Keratinocyte (primary cell): ENCODE data around the gene BPTF.

Experiments used
- EZH2 ChIP-seq: IDR thresholded peaks from one replicate; pipeline ENCODE4 v1.6.1; 2012; ENCODE audit warnings: inconsistent platforms, mild to moderate bottlenecking, low read length, moderate library complexity
- TF ChIP-seq, protein P1 (sequence below), 3 experiments: IDR thresholded peaks in 1 of 3; conservative IDR thresholded peaks in 1 of 3; optimal IDR thresholded peaks in 1 of 3; 2 replicates in 2 of 3; 3 replicates in 1 of 3; pipeline versions ENCODE3 to v1.5.1; 2011; ENCODE audit warnings: low read length in 3 of 3, mild to moderate bottlenecking in 3 of 3, moderate library complexity in 2 of 3, control low read depth in 1 of 3, inconsistent platforms in 1 of 3; ENCODE audit not compliant: insufficient read depth in 2 of 3; ENCODE audit errors: extremely low read depth in 1 of 3

DNA sequence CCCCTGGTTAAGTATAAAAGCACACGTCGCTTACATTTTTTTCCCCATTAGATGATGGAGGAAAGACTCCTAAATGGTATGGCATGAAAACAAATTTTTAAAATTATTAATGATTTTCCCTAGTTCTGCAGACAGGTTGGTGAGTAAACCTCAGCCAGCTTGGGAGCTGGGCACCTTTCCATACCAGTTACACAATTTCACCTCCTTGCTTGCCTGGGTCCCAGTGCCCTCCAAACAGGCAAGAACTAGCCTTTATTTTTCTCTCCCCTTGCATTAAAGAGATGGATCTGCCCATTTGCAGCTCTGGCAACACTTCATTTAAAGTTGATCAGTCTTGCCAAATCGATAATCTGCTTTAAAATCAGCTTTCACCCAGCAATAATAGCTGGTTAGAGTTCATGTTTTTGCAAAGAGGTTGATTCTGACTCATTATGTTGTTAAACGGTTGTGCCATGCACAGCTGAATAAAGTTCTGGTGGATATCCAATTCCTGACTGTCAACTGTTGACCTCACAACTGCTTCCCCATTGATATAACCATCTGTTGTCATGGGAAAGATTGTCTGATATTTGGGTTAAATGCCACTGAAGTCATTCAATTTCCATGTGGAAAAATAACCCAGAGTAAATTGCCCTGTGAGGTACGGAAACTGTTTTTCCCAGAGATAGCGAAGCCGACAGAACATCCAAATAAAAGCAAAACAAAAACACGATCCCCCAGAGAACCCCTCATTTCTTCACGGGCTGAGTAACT lies 169.7 kb downstream of the BPTF start:
- TF ChIP-seq, protein P1, sequence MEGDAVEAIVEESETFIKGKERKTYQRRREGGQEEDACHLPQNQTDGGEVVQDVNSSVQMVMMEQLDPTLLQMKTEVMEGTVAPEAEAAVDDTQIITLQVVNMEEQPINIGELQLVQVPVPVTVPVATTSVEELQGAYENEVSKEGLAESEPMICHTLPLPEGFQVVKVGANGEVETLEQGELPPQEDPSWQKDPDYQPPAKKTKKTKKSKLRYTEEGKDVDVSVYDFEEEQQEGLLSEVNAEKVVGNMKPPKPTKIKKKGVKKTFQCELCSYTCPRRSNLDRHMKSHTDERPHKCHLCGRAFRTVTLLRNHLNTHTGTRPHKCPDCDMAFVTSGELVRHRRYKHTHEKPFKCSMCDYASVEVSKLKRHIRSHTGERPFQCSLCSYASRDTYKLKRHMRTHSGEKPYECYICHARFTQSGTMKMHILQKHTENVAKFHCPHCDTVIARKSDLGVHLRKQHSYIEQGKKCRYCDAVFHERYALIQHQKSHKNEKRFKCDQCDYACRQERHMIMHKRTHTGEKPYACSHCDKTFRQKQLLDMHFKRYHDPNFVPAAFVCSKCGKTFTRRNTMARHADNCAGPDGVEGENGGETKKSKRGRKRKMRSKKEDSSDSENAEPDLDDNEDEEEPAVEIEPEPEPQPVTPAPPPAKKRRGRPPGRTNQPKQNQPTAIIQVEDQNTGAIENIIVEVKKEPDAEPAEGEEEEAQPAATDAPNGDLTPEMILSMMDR (optimal IDR thresholded peaks at IDR 0.05 in 1 of 3, IDR thresholded peaks at IDR 0.05 in 1 of 3, conservative IDR thresholded peaks at IDR 0.05 in 1 of 3; ENCODE audit: extremely low read depth in 1 of 3, insufficient read depth in 2 of 3, low read length in 3 of 3) = no peak
- no peak for TF ChIP-seq EZH2
